ENCODE results near the gene ATP5F1E.

GRCh38 chr20:59016795-59017492 is 15.2 kb downstream of the ATP5F1E start:
- TF ChIP-seq EZH2 (IDR thresholded peaks at IDR 0.05; ENCODE audit: borderline replicate concordance, control insufficient read depth, low read depth, low read length), result no peak
- no peak for TF ChIP-seq POLR2A (IDR thresholded peaks at IDR 0.05; ENCODE audit: low read depth, low read length)
- no peak for TF ChIP-seq CTCF (IDR thresholded peaks at IDR 0.05 in 2 of 3, conservative IDR thresholded peaks at IDR 0.05 in 1 of 3; ENCODE audit: control insufficient read depth in 2 of 3, extremely low read depth in 1 of 3, insufficient read depth in 1 of 3, low read depth in 3 of 3, low read length in 3 of 3)
- no peak for TF ChIP-seq TAF1 (IDR thresholded peaks at IDR 0.05; ENCODE audit: borderline replicate concordance, low read depth, low read length)
- no peak for TF ChIP-seq CHD1 (IDR thresholded peaks at IDR 0.05; ENCODE audit: low read depth, low read length)
- TF ChIP-seq TBL1XR1 (IDR thresholded peaks at IDR 0.05; ENCODE audit: low read depth, low read length), result no peak
- no peak for TF ChIP-seq NFYB (IDR thresholded peaks at IDR 0.05; ENCODE audit: insufficient read depth, low read depth, low read length)
- no peak for TF ChIP-seq TCF7 (IDR thresholded peaks at IDR 0.05; ENCODE audit: borderline replicate concordance)
- TF ChIP-seq ZBED1 (IDR thresholded peaks at IDR 0.05; ENCODE audit: borderline replicate concordance), result no peak
- TF ChIP-seq EGR1 (IDR thresholded peaks at IDR 0.05; ENCODE audit: borderline replicate concordance in 1 of 2, low read depth in 2 of 2, low read length in 2 of 2), result no peak
- no peak for TF ChIP-seq MAX (IDR thresholded peaks at IDR 0.05; ENCODE audit: low read depth, low read length)

Measured in GM12878 (cell line).